ENCODE results near the gene TAF4.

DNA sequence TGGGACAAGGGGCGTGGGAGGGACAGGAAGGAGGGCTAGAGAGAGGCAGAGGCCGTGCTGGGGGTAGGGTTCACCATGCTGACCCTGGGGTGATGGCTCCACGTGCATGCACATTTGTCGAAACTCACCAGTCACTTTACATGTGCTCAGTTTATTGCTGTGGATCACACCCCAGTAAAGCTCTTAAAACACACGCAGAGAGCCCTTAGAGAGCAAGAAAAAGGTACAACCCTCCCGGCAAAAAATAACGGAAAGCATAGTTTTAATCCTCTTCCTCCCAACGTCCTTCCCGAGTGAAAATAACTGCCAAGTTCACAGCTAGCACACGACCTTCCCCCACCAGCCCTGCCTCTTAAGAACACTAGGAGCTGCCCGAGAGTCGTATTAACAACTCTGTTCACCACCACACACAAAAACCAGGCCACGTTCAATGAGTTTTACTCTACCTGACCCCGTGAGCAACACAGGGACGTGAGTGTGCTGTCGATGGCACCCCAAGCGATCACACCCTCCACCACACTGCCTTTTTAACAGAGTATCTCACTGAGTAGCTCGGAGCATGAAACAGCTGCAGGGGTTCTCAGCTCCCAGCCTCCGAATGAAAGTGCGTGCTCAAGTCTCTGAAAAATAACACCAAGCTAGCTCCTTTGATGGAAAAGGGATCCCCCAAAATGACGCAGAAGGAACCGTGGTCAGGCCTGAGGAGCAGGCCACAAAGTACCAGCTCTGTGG lies 39.7 kb downstream of the TAF4 start:
- TF ChIP-seq POLR2A (IDR thresholded peaks at IDR 0.05; ENCODE audit: low read length), result no peak
- no peak for TF ChIP-seq GATA1 (IDR thresholded peaks at IDR 0.05; ENCODE audit: low read depth, low read length)
